WERI-Rb-1 (cell line): ENCODE measurements around the gene MYO1A.
"Not testable (repeated sequence)": the region's sequence is repeated elsewhere in the genome, so short reads cannot be mapped to it uniquely, and the experiment has no call there.

Experiments
- DNase-seq: peaks from one replicate; pipeline ENCODE4 v3.0.0-alpha.2; 2020
- H3K27ac ChIP-seq: fragments of 250-450 bp; sonication (Bioruptor Pico); 2 replicates; pipeline ENCODE4 v1.5.1; 2020; ENCODE audit warnings: mild to moderate bottlenecking, moderate library complexity
- H3K27me3 ChIP-seq: fragments of 250-450 bp; sonication (Bioruptor Pico); 2 replicates; pipeline ENCODE4 v1.5.1; 2021; ENCODE audit warnings: mild to moderate bottlenecking, low read depth, moderate library complexity; ENCODE audit not compliant: insufficient read depth, severe bottlenecking
- H3K36me3 ChIP-seq: fragments of 250-450 bp; sonication (Bioruptor Pico); 2 replicates; pipeline ENCODE4 v1.5.1; 2020; ENCODE audit warnings: mild to moderate bottlenecking, moderate library complexity
- H3K4me3 ChIP-seq: 2 replicates; pipeline ENCODE4 v1.5.1; 2011; ENCODE audit warnings: low read depth, mild to moderate bottlenecking, control low read depth, low read length
- H3K9me3 ChIP-seq: fragments of 250-450 bp; sonication (Bioruptor Pico); 2 replicates; pipeline ENCODE4 v1.5.1; 2021; ENCODE audit warnings: mild to moderate bottlenecking, moderate library complexity; ENCODE audit not compliant: severe bottlenecking
- TF ChIP-seq, protein P1 (sequence below): IDR thresholded peaks from 2 replicates; pipeline ENCODE4 v1.5.1; 2011; ENCODE audit warnings: low read depth, mild to moderate bottlenecking, control low read depth, inconsistent platforms, low read length

Gene MYO1A

DNA sequence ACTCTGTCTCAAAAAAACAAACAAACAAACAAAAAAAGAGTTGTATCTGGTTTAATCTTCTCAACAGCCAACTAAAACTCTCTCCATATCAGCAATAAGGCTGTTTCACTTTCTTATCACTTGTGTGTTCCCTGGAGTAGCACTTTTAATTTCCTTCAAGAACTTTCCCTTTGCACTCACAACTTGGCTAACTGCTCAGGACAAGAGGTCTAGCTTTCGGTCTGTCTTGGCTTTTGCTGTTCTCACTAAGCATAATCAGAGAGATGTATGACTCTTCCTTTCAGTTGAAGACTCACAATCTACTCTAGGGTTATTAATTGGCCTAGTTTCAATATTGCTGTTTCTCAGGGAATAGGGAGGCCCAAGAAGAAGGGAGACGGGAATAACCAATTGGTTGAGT lies 16.3 kb upstream of the MYO1A start:
- DNase-seq, result no peak
- Histone ChIP-seq H3K27ac (no peak overlapping the region), H3K36me3 (peaks cover 66% of the 10 kb centered on the region)

DNA sequence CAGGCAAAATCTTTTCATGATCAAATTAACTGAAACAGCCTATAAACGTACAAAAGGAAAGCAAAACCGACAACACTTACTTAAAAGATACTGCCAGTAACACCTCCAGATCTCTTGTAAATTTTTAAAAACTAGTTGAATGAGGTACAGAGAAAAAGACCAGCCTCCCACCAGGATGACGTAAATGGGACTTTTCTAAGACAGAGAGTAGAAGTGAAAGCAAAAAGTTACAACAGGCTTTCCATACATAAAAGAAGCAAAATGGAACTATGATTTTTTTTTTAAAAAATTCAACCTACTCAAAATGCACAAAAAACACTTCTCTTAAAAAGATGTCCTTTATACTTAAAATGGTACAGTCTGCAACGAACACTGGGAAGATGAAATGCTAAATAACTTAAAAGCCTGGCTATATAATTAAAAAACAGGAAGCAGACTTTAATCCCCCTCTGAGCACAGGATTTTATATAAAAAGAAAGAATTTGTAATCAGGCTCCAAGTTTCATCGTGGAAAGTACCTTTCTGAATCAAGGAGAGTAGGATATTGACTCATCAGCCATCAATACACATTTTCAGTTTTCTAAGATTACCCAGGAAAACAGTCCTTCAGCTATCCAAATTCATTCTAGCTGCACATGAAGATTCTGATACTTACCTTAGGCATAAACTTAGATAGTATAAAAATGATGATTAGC lies 14.2 kb upstream of the MYO1A start:
- Histone ChIP-seq H3K36me3 (peaks cover 71% of the 10 kb centered on the region), H3K9me3 (no peaks in the 10 kb centered on the region), H3K27me3 (no peaks in the 10 kb centered on the region), H3K4me3 (no peak overlapping the region), H3K27ac (no peak overlapping the region)
- no peak for DNase-seq
- TF ChIP-seq, protein P1, sequence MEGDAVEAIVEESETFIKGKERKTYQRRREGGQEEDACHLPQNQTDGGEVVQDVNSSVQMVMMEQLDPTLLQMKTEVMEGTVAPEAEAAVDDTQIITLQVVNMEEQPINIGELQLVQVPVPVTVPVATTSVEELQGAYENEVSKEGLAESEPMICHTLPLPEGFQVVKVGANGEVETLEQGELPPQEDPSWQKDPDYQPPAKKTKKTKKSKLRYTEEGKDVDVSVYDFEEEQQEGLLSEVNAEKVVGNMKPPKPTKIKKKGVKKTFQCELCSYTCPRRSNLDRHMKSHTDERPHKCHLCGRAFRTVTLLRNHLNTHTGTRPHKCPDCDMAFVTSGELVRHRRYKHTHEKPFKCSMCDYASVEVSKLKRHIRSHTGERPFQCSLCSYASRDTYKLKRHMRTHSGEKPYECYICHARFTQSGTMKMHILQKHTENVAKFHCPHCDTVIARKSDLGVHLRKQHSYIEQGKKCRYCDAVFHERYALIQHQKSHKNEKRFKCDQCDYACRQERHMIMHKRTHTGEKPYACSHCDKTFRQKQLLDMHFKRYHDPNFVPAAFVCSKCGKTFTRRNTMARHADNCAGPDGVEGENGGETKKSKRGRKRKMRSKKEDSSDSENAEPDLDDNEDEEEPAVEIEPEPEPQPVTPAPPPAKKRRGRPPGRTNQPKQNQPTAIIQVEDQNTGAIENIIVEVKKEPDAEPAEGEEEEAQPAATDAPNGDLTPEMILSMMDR, result no peak

More for the DNA sequence above, 16.3 kb upstream of the MYO1A start:
- no peaks in the 10 kb centered on the region for H3K9me3 ChIP-seq
- H3K4me3 ChIP-seq, result no peak overlapping the region
- H3K27me3 ChIP-seq, result no peaks in the 10 kb centered on the region
- TF ChIP-seq, protein P1, result no peak

DNA sequence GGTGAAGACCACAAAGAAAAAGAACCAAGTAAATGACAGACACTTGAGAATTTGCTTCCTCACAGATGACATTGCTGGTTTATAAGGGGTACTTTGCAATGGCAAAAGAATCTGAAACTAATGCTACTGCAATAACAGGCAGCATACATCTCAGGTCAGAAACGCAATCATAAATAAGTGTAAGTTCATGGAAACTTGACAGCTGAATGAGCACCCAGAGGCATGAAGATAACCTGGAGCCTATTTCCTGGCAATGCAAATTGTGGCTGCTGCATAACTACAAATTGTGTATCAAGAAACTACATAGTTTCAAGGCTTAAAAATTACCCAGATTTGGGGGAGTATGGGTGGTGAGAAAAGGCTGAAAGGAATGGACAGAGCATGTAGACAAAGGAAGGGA lies 8.5 kb upstream of the MYO1A start:
- DNase-seq, result no peak
- peaks cover 61% of the 10 kb centered on the region for H3K36me3 ChIP-seq
- TF ChIP-seq, protein P1, result no peak
- H3K27me3 ChIP-seq, result no peaks in the 10 kb centered on the region
- H3K4me3 ChIP-seq, result no peak overlapping the region
- H3K9me3 ChIP-seq, result no peaks in the 10 kb centered on the region
- H3K27ac ChIP-seq, result no peak overlapping the region

DNA sequence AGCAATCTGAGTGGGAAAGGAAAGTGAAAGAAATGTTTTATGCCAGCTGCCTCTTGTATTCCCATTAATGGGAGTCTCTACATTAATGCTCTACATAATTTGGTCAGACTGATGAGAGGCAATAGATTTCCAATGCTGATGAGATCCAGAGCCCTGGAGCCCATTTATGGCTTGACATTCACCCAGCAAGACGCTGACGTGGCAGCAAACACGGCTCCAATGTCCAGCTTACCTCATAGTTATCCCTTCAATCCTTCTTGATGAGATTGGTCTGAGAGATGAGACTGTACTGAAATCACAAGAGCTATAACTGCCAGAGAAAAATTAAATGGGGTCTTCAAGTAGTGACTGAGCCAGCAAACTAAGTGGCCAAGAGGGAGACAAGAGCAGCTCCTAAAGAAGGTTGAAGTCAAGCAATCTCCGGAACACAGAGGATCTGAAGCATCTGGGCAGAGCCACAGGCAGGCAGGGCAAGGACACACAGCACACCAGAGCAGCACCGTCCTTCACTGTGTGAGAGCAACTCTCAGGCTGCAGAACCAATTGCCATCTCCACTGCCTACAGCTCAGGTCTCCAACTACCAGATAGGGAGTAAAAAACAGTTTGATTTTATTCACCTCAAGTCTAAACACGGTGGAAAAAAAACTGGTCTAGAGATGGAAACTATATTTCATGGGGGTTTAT lies 7.3 kb upstream of the MYO1A start:
- no peaks in the 10 kb centered on the region for H3K27me3 ChIP-seq
- no peak overlapping the region for H3K27ac ChIP-seq
- H3K36me3 ChIP-seq, result peaks cover 51% of the 10 kb centered on the region
- H3K4me3 ChIP-seq, result no peak overlapping the region
- TF ChIP-seq, protein P1, result no peak
- no peak for DNase-seq
- H3K9me3 ChIP-seq, result no peaks in the 10 kb centered on the region

DNA sequence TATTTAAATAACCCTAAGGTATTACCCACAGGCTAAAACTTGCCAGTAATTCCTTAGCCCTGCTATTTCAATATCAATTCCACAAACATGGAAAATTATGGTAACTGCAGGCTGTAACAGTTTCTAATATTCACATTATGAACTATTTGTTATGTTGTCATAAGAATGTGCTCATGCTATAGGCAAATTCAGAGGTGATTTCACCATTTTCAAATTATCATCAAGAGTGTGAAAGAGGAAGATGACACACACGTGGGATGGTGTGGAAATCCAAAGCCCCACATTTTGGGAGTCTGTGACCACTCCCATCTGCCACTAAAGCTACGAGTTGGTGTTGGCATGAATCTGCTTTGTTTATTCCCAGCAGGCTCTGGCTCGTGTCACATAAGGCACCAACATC lies 5.9 kb upstream of the MYO1A start:
- TF ChIP-seq, protein P1, result no peak
- Histone ChIP-seq H3K36me3 (peaks cover 42% of the 10 kb centered on the region), H3K27me3 (no peaks in the 10 kb centered on the region), H3K27ac (no peak overlapping the region), H3K4me3 (no peak overlapping the region), H3K9me3 (no peaks in the 10 kb centered on the region)
- no peak for DNase-seq

DNA sequence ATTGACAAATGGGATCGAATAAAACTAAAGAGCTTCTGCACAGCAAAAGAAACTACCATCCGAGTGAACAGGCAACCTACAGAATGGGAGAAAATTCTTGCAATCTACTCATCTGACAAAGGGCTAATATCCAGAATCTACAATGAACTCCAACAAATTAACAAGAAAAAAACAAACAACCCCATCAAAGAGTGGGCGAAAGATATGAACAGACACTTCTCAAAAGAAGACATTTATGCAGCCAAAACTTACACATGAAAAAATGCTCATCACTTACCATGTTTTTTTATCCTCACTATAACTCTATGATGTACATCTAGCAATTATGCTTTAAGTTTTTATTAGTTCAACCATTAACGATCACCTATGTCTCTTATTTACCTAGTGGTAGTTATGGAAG lies 4.0 kb upstream of the MYO1A start:
- not testable (repeated sequence) for H3K27me3 ChIP-seq, DNase-seq
- H3K36me3 ChIP-seq, result peaks cover 24% of the 10 kb centered on the region

DNA sequence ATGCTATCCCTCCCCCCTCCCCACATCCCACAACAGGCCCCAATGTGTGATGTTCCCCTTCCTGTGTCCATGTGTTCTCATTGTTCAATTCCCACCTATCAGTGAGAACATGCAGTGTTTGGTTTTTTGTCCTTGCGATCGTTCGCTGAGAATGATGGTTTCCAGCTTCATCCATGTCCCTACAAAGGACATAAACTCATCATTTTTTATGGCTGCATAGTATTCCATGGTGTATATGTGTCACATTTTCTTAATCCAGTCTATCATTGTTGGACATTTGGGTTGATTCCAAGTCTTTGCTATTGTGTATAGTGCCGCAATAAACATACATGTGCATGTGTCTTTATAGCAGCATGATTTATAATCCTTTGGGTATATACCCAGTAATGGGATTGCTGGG lies 3.2 kb upstream of the MYO1A start:
- not testable (repeated sequence) for DNase-seq

More for the DNA sequence above, 4.0 kb upstream of the MYO1A start:
- H3K9me3 ChIP-seq, H3K4me3 ChIP-seq, H3K27ac ChIP-seq: not testable (repeated sequence)

More for the DNA sequence above, 3.2 kb upstream of the MYO1A start:
- not testable (repeated sequence) for H3K9me3 ChIP-seq, H3K4me3 ChIP-seq, H3K27me3 ChIP-seq, H3K27ac ChIP-seq
- peaks cover 16% of the 10 kb centered on the region for H3K36me3 ChIP-seq
